ENCODE results near the gene ARHGAP40. TPM values are rescaled to one million over a fixed set of nuclear protein-coding genes. Genes with fewer than 3 reads are reported as not detected.

ARHGAP40 gene
- total and polyA plus RNA-seq, 2 of the 13 experiments (the other 11 are each of a cell fraction or from before 2014, with no cell fraction given) = 0.75 to 2.1 TPM

DNA sequence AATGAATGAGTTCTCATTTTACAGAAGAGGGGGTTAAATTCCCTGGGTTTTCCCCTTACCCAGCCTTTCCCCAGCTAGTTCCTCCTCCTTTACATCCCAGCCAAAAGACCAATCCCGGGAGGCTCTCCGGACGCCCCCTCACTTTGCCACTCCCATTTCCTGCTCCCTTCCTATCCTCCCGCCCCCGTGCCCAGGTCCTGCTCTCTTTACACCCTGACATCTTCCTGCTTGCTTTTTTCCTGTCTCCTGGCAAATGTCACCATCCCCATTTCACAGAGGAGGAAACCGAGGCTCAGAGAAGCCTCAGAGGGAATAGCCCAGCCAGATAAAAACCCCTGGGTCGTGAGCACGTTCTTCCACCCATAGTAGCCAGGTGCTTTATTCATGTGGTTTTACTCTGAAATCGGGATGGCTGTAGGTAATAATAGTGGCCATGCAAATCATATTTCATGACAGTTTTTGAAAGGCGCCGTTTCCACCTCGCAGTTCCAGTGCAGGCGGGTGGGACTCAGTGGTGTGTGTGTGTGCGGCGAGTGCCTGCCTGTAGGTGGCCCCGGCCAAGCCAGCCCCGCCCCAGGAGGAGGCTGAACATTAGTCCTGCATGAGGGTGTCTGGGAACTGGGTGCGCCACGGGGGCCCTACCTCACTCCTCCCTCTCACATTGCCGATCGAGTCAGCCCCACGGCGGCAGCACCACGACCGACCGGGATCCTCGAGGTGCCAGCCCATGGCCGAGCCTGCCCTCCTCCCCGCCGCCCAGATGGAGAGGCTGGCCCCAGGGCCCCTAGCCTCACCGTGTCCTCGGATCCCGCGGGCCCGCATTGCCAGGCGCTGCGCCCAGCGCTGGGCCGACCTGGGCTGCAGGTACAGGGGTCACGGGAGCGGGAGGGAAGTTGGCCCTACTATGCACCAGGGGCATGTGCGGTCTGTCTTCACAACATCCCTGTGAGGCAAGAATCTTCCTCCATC is at the start of gene ARHGAP40 (continued):
- TF ChIP-seq, protein P1, sequence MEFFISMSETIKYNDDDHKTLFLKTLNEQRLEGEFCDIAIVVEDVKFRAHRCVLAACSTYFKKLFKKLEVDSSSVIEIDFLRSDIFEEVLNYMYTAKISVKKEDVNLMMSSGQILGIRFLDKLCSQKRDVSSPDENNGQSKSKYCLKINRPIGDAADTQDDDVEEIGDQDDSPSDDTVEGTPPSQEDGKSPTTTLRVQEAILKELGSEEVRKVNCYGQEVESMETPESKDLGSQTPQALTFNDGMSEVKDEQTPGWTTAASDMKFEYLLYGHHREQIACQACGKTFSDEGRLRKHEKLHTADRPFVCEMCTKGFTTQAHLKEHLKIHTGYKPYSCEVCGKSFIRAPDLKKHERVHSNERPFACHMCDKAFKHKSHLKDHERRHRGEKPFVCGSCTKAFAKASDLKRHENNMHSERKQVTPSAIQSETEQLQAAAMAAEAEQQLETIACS (CRISPR knock-in tag; IDR thresholded peaks at IDR 0.05) = no peak
- TF ChIP-seq RBM22 (optimal IDR thresholded peaks at IDR 0.05; ENCODE audit: low read length) (no peak), KAT7 (CRISPR knock-in tag; IDR thresholded peaks at IDR 0.05; ENCODE audit: borderline replicate concordance) (no peak), GTF2F1 (IDR thresholded peaks at IDR 0.05; ENCODE audit: low read length) (no peak), ETV5 (CRISPR knock-in tag; IDR thresholded peaks at IDR 0.05; ENCODE audit: borderline replicate concordance) (no peak; the same call in 1 of the 2 replicates), SMAD1 (CRISPR knock-in tag; IDR thresholded peaks at IDR 0.05; ENCODE audit: borderline replicate concordance, low read depth) (0 out of 2 replicates have a peak, but pooled peaks have one; percentile 70), NFE2L2 (IDR thresholded peaks at IDR 0.05; ENCODE audit: low read length) (no peak), FOXA3 (CRISPR knock-in tag; IDR thresholded peaks at IDR 0.05) (no peak), GABPB1 (CRISPR knock-in tag; IDR thresholded peaks at IDR 0.05) (peak; percentile 68; the same call in 1 of the 2 replicates), SIX4 (CRISPR knock-in tag; IDR thresholded peaks at IDR 0.05) (no peak), ZNF547 (CRISPR knock-in tag; IDR thresholded peaks at IDR 0.05) (peak; percentile 68; the same call in 1 of the 2 replicates), CEBPB (IDR thresholded peaks at IDR 0.05; ENCODE audit: borderline replicate concordance, low read depth, low read length) (no peak)
- TF ChIP-seq, protein P2, sequence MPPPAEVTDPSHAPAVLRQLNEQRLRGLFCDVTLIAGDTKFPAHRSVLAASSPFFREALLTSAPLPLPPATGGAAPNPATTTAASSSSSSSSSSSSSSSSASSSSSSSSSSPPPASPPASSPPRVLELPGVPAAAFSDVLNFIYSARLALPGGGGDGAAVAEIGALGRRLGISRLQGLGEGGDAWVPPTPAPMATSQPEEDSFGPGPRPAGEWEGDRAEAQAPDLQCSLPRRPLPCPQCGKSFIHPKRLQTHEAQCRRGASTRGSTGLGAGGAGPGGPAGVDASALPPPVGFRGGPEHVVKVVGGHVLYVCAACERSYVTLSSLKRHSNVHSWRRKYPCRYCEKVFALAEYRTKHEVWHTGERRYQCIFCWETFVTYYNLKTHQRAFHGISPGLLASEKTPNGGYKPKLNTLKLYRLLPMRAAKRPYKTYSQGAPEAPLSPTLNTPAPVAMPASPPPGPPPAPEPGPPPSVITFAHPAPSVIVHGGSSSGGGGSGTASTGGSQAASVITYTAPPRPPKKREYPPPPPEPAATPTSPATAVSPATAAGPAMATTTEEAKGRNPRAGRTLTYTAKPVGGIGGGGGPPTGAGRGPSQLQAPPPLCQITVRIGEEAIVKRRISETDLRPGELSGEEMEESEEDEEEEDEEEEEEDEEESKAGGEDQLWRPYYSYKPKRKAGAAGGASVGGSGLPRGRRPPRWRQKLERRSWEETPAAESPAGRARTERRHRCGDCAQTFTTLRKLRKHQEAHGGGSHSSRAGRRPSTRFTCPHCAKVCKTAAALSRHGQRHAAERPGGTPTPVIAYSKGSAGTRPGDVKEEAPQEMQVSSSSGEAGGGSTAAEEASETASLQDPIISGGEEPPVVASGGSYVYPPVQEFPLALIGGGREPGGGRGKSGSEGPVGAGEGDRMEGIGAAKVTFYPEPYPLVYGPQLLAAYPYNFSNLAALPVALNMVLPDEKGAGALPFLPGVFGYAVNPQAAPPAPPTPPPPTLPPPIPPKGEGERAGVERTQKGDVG (CRISPR knock-in tag; IDR thresholded peaks at IDR 0.05; ENCODE audit: borderline replicate concordance) = peak; percentile 50; the same call in 1 of the 2 replicates
- TF ChIP-seq, protein P3, sequence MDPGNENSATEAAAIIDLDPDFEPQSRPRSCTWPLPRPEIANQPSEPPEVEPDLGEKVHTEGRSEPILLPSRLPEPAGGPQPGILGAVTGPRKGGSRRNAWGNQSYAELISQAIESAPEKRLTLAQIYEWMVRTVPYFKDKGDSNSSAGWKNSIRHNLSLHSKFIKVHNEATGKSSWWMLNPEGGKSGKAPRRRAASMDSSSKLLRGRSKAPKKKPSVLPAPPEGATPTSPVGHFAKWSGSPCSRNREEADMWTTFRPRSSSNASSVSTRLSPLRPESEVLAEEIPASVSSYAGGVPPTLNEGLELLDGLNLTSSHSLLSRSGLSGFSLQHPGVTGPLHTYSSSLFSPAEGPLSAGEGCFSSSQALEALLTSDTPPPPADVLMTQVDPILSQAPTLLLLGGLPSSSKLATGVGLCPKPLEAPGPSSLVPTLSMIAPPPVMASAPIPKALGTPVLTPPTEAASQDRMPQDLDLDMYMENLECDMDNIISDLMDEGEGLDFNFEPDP (CRISPR knock-in tag; conservative IDR thresholded peaks at IDR 0.05) = no peak
- TF ChIP-seq, protein P4, sequence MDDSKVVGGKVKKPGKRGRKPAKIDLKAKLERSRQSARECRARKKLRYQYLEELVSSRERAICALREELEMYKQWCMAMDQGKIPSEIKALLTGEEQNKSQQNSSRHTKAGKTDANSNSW (CRISPR knock-in tag; IDR thresholded peaks at IDR 0.05; ENCODE audit: borderline replicate concordance) = no peak
- TF ChIP-seq, protein P5, sequence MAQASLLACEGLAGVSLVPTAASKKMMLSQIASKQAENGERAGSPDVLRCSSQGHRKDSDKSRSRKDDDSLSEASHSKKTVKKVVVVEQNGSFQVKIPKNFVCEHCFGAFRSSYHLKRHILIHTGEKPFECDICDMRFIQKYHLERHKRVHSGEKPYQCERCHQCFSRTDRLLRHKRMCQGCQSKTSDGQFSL (CRISPR knock-in tag; IDR thresholded peaks at IDR 0.05) = no peak
- TF ChIP-seq, protein P6, sequence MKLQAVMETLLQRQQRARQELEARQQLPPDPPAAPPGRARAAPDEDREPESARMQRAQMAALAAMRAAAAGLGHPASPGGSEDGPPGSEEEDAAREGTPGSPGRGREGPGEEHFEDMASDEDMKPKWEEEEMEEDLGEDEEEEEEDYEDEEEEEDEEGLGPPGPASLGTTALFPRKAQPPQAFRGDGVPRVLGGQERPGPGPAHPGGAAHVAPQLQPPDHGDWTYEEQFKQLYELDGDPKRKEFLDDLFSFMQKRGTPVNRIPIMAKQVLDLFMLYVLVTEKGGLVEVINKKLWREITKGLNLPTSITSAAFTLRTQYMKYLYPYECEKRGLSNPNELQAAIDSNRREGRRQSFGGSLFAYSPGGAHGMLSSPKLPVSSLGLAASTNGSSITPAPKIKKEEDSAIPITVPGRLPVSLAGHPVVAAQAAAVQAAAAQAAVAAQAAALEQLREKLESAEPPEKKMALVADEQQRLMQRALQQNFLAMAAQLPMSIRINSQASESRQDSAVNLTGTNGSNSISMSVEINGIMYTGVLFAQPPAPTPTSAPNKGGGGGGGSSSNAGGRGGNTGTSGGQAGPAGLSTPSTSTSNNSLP (IDR thresholded peaks at IDR 0.05; ENCODE audit: low read depth, low read length) = no peak
- TF ChIP-seq, protein P7, sequence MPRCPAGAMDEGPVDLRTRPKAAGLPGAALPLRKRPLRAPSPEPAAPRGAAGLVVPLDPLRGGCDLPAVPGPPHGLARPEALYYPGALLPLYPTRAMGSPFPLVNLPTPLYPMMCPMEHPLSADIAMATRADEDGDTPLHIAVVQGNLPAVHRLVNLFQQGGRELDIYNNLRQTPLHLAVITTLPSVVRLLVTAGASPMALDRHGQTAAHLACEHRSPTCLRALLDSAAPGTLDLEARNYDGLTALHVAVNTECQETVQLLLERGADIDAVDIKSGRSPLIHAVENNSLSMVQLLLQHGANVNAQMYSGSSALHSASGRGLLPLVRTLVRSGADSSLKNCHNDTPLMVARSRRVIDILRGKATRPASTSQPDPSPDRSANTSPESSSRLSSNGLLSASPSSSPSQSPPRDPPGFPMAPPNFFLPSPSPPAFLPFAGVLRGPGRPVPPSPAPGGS (CRISPR knock-in tag; IDR thresholded peaks at IDR 0.05) = 0 out of 2 replicates have a peak, but pooled peaks have one; percentile 75
